Left renal cortex interstitium (tissue), 4 donors: ENCODE measurements around the gene HPCA. TPM values are rescaled to one million over a fixed set of nuclear protein-coding genes. Genes with fewer than 3 reads are reported as not detected.

ENCODE experiments used
- DNase-seq, 4 donors: peaks; one replicate each; pipeline ENCODE4 v3.0.0-alpha.2; 2013; ENCODE audit warnings: low read depth in 4 of 4, low spot score in 2 of 4, missing footprints in 1 of 4
- polyA plus RNA-seq, 4 donors: library from polyadenylated mRNA; unstranded; fragments of 120-200 nt; gene quantifications; one replicate each; pipeline ENCODE4 v1.2.1, GENCODE V29; 2013; ENCODE audit not compliant: insufficient read length in 4 of 4

The HPCA gene
- polyA plus RNA-seq, 4 donors: 0.48 to 0.95 (median 0.58) TPM

DNA sequence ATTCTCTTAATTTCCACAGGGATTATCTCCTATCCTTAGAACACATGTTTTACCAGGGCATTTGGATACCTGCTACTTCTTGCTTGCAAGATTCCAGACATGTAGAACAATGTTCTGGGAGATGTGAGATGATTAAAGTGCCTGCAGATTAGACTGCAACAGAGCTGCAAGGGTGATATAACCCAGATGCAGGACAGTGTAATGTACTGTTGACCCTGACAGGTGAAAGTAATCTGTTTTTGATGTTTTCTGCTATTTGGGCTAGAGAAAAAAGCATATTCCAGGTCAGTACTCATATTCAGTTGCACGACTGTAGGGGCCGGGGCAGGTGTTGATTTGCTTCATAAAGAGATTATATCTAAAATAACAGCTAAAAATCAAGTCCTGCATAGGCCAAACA is 42.0 kb downstream of the HPCA start:
- DNase-seq: no peak

DNA sequence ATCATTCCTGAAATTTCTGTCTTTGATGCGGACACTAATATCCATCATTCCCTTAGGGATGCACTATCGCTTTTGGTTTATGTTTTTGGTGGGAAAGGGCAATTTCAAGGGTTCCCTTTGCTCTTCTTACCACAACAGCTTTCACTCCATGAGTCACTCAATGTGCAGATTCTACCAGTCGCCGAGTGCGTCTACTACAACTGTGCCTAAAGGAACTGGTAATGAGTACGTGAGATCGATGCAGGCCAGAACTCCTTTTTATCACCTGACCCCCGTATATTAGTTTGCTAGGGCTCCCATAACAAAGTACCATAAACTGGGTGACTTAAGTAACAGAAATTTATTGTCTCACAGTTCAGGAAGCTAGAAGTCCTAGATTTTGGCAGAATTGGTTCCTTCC is 42.4 kb downstream of the HPCA start:
- DNase-seq: no peak

DNA sequence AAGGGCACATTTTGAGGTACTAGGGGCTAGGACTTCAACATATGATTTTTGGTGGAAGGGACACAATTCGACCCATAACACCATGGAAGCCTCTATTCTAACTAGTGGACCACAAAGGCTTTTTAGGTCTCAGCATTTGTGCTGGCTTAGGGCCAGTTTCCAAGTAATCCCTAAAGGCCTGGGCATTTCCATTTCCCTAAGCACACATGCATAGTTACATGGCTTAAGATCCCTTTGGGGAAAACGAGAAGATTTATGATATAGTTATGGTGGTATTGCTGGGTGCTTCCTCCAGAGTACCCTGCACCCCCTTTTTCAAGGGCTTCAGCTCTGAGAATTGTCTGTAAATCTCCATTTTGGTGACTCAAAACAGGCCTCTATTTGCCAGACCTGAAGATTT is 43.1 kb downstream of the HPCA start:
- no peak for DNase-seq

DNA sequence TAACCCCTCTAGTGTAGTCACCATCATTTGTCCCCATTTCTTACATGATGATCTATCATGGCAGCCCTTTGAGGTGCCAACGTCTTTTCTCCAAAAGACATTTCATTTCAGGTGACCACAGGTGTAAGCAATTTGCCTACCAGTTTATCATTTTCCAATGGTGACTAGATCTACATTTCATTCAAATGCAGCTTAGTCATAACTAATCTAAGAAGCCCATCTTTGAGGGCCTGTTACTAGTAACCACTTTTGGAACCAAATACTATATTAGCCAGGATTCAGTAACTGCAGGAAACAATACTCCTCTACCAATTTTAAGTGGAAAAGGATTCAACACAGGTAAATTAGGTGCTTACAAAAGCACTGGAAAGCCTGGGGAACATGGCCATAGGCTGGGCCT is 45.5 kb downstream of the HPCA start:
- DNase-seq: no peak

DNA sequence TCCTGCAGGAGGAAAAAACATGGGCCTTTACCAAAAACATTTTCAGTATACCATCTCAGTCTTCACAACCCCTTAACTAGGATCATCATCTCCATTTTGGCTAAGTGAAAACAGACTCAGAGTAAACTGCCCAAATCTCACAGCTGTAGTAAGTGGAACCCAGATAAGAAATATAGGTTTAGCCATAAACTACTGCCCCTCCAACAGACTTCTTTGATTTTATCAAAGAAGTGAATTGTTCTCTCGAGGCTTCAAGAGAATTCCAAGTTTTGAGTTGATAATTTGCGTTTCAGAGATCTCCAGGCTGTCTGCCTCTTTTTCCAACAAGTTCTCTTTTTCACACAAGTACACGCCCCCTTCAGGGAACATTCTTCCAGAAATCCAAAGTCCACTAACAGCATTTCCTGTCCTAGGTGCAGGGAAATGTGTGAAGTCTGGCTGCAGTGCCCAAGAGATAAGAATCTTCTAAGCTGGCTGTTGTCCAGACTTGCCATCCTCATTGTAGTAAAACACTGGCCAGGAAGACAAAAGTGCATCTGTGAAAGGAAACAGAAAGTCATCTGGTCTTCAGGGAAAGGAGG is 47.5 kb downstream of the HPCA start:
- no peak for DNase-seq

DNA sequence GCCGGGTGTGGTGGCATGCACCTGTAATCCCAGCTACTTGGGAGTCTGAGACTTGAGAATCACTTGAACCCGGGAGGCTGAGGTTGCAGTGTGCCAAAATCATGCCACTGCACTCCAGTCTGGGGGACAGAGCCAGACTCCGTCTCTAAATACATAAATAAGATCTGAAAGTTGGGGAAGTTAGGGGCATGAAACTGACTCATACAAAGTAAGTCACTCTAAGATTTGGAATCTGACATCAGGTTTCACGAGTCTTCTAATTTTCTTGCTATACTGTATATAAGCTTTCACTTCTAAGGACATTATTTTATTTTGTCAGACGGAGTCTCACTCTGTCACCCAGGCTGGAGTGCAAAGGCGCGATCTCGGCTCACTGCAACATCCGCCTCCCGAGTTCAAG is 48.2 kb downstream of the HPCA start:
- no peak for DNase-seq

DNA sequence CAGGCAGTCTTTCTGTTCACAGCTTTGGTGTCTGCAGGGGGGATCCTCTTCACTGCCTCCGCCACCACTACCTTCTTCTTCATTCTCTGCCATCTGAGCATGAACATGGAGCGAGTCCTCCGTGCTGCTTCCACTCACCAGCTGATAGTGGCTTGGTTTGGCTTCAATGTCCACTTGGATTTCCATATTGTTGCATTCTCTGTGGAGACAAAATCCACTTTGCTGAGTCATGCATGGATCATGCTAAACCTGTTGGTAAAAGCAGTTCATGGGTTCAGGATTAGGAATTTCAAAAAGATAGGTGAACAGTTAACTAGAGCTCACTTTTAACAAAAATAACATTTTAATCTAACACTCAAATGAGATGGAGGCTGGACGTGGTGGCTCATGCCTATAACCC is 50.8 kb downstream of the HPCA start:
- no peak for DNase-seq

DNA sequence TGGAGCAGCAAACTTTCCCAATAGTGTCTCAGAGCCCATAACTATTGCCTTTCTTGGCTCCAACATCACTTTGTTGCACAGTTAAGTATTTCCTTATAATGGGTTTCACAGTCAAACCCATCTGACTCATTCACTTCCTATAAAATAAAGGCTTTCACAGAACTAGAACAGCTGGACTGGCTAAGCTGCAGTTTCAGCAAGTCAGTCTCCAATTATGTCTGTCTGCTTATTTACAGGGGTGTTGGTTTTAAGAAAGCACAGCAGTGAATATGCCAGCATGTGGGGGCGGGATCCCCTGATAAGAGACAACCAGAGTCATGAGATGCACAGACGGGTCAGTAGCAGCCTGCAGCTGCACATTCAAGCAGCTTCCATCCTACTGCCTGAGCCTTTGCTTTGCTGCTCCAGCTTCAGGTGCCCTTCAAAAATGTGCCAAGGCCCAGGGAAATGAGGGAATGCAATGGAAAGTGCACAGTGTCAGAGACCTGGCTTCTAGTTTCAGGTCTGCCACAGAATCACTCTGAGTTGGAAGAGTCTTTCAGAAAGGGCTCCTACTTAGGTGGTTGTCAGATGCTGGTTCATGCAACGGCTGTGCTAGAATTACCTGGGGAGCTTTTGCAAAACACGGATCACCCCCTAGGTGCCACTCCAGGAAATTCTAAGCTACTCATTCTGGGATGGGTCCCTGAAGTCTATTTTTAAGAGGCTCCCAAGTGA is 53.5 kb downstream of the HPCA start:
- DNase-seq: no peak

DNA sequence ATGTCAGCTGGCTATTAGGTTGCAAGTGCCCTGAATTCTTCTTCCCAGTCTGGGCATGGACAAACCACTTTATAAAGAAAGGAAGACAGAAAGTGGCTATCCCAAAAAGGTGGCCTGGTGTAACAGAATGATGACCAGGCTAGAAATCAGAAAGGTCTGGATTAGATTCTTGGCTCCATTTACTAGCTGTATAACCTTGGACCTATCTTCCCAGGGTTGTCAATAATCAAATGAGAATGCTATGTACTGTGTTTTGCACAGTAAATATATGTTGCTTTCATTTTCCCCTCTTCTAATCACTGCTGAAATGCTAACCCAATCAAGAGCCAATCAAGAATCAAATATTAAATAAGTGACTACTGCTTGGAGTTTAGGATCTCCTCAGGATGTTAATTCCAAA is 57.9 kb downstream of the HPCA start:
- no peak for DNase-seq

Other genes with a start within 250 kb of the HPCA start
- 10 to 100 TPM; 36.7 to 44.1 (median 39.8) TPM for gene ZBTB8OS, start 235.9 kb upstream of the HPCA start, polyA plus RNA-seq
- gene RBBP4, start 235.3 kb upstream of the HPCA start, polyA plus RNA-seq: 100 to 1,000 TPM; 306 to 331 (median 322) TPM
- 1 to 10 TPM; 1.2 to 3.0 (median 1.5) TPM for gene SYNC, start 183.7 kb upstream of the HPCA start, polyA plus RNA-seq
- 10 to 100 TPM; 52.0 to 72.6 (median 59.5) TPM for gene YARS1, start 69.1 kb upstream of the HPCA start, polyA plus RNA-seq
- 10 to 100 TPM; 25.7 to 45.9 (median 36.5) TPM for gene S100PBP, start 68.8 kb upstream of the HPCA start, polyA plus RNA-seq
- gene FNDC5, start 15.6 kb upstream of the HPCA start, polyA plus RNA-seq: 10 to 100 TPM; 40.6 to 69.7 (median 52.6) TPM
- 10 to 100 TPM in 2 of 4 donors, 1 to 10 TPM in 2; 5.5 to 13.1 (median 10.4) TPM for gene TMEM54, start 14.9 kb downstream of the HPCA start, polyA plus RNA-seq
- gene RNF19B, start 78.3 kb downstream of the HPCA start, polyA plus RNA-seq: 10 to 100 TPM; 16.6 to 19.0 (median 17.9) TPM
- gene AK2, start 150.4 kb downstream of the HPCA start, polyA plus RNA-seq: 100 to 1,000 TPM; 183 to 246 (median 218) TPM
- 1 to 10 TPM; 6.6 to 8.9 (median 8.4) TPM for gene AZIN2, start 194.7 kb downstream of the HPCA start, polyA plus RNA-seq